ENCODE measurements around the gene AKR7A3. TPM values are rescaled to one million over a fixed set of nuclear protein-coding genes. Genes with fewer than 3 reads are reported as not detected.
A peak's percentile ranks its signal among the peaks of the same experiment; 100 is the strongest.
"Not testable (repeated sequence)": the region's sequence is repeated elsewhere in the genome, so short reads cannot be mapped to it uniquely, and the experiment has no call there.

Gene AKR7A3
- total RNA-seq, 4 donors from 2014 or later = 77.8 to 167 (median 102) TPM

DNA sequence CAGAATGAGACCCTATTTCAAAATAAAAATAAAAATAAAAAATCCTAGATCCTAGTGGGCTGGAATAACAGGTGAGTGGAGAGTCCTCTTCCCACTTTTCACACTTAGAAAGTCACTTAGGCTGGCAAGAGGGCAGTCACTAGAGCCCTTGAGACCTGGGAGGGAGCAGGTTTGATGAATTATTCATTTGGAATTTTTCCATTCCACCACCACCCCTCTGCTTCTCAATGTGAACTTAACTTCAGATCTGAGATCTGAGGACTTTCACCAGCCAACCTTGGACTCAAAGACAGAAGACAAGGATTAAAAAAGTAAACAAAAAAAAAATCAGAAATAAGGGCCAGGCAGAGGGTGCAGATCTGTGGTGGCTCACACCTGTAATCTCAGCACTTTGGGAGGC is 16.5 kb downstream of the AKR7A3 start:
- TF ChIP-seq EP300 (IDR thresholded peaks at IDR 0.05; ENCODE audit: low read depth) (no peak), POLR2A (IDR thresholded peaks at IDR 0.05) (no peak), POLR2AphosphoS5 (IDR thresholded peaks at IDR 0.05) (no peak)
- TF ChIP-seq, protein P1, sequence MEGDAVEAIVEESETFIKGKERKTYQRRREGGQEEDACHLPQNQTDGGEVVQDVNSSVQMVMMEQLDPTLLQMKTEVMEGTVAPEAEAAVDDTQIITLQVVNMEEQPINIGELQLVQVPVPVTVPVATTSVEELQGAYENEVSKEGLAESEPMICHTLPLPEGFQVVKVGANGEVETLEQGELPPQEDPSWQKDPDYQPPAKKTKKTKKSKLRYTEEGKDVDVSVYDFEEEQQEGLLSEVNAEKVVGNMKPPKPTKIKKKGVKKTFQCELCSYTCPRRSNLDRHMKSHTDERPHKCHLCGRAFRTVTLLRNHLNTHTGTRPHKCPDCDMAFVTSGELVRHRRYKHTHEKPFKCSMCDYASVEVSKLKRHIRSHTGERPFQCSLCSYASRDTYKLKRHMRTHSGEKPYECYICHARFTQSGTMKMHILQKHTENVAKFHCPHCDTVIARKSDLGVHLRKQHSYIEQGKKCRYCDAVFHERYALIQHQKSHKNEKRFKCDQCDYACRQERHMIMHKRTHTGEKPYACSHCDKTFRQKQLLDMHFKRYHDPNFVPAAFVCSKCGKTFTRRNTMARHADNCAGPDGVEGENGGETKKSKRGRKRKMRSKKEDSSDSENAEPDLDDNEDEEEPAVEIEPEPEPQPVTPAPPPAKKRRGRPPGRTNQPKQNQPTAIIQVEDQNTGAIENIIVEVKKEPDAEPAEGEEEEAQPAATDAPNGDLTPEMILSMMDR (IDR thresholded peaks at IDR 0.05) = no peak
- Histone ChIP-seq H3K9me3 (no peaks in the 10 kb centered on the region), H3K36me3 (no peaks in the 10 kb centered on the region), H3K27ac (no peak overlapping the region), H3K27me3 (peaks cover 6% of the 10 kb centered on the region), H3K4me1 (peaks cover 0 to 21% (median 10%) of the 10 kb centered on the region in 4 donors), H3K4me3 (no peak overlapping the region)
- DNase-seq = no peak
- in situ Hi-C loops (cut with MboI; ENCODE audit: low pct_ligation_motif_present in 1 of 4, low pct_unique_long_range_greater_than_20kb in 1 of 4, low sequenced_read_pairs in 3 of 4) (no loop called here), intact Hi-C loops (cut with DNase I; ENCODE audit: low total_unique reads) (no loop called here)

GRCh38 chr1:19270343-19270730 is 18.2 kb downstream of the AKR7A3 start:
- in situ Hi-C loops (cut with MboI; ENCODE audit: low pct_ligation_motif_present in 1 of 4, low pct_unique_long_range_greater_than_20kb in 1 of 4, low sequenced_read_pairs in 3 of 4); H3K9me3 ChIP-seq; intact Hi-C loops (cut with DNase I; ENCODE audit: low total_unique reads); H3K27me3 ChIP-seq; H3K36me3 ChIP-seq; H3K4me3 ChIP-seq: not testable (repeated sequence)
- H3K27ac ChIP-seq = peak overlapping the region; percentile 22 to 69 (median 64)
- peak; percentile 78 for DNase-seq
- WGBS, 2 donors (ENCODE audit: low coverage in 1 of 2) = 30 to 75% methylated on average over 2 to 4 of the region's 6 CpGs
- H3K4me1 ChIP-seq = peaks cover 0 to 21% (median 10%) of the 10 kb centered on the region in 4 donors

DNA sequence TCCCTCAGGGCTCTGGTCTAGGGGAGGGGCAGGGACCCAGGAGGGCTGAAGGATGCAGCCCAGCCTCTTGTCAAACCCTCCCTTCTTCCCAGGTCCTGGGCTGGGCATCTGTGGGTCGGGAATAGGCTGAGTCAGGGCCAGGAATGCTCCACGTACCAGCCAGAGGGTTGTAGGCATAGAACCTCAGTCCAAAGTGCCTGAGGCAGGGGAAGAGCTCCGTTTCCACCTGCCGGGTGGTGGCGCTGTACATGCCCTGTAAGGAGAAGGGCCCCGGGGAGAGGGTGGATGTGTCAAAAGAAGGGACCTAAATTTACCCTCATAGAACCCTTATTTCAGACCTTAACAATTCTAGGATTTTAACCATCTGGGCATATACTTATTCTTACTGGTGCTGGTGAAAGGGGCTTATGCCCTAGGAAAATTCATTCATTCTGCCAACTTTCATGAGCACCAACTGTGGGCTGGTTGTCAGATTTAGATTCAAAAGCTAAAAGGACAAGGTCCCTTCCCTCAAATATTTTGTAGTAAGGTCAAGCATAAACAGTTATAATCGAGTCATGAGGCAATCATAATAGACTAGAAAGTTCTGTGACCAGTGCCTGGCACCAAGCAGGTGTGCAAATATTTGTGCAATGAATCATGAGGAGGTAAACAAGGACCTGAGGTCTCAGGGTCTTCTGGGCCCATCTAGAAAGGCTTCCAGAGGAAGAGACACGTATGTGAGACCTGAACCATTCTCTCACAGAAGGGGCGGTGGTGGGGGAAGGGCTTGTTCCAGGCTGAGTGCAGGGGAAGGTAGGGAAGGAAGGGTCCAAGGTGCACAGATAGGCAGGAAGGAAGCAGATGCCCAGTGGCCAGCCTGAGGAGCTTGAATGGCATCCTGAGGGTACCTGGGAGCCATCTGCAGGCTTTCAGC is 18.9 kb downstream of the AKR7A3 start:
- intact Hi-C loops (cut with DNase I; ENCODE audit: low total_unique reads); in situ Hi-C loops (cut with MboI; ENCODE audit: low pct_ligation_motif_present in 1 of 4, low pct_unique_long_range_greater_than_20kb in 1 of 4, low sequenced_read_pairs in 3 of 4); H3K9me3 ChIP-seq; H3K4me3 ChIP-seq; DNase-seq; H3K36me3 ChIP-seq; H3K27me3 ChIP-seq: not testable (repeated sequence)
- peak overlapping the region; percentile 22 to 69 (median 64) for H3K27ac ChIP-seq
- 70 to 75% methylated on average over 2 to 9 of the region's 9 CpGs for WGBS, 2 donors (ENCODE audit: low coverage in 1 of 2)
- H3K4me1 ChIP-seq = peaks cover 0 to 21% (median 10%) of the 10 kb centered on the region in 4 donors

- TF ChIP-seq POLR2A (IDR thresholded peaks at IDR 0.05) (no peak), EP300 (IDR thresholded peaks at IDR 0.05; ENCODE audit: low read depth) (no peak)
- Histone ChIP-seq H3K36me3 (no peaks in the 10 kb centered on the region), H3K4me3 (no peak overlapping the region), H3K27ac (no peak overlapping the region), H3K27me3 (no peaks in the 10 kb centered on the region), H3K4me1 (peaks cover 0 to 12% (median 6%) of the 10 kb centered on the region in 4 donors), H3K9me3 (no peaks in the 10 kb centered on the region)
- intact Hi-C loops (cut with DNase I; ENCODE audit: low total_unique reads) = no loop called here
- DNase-seq = no peak
- in situ Hi-C loops (cut with MboI; ENCODE audit: low pct_ligation_motif_present in 1 of 4, low pct_unique_long_range_greater_than_20kb in 1 of 4, low sequenced_read_pairs in 3 of 4) = no loop called here
- 69 to 74% methylated on average over 3 to 11 of the region's 11 CpGs for WGBS, 2 donors (ENCODE audit: low coverage in 1 of 2)
Observed at GRCh38 chr1:19268445-19268844, 20.1 kb downstream of the AKR7A3 start.

- in situ Hi-C loops (cut with MboI; ENCODE audit: low pct_ligation_motif_present in 1 of 4, low pct_unique_long_range_greater_than_20kb in 1 of 4, low sequenced_read_pairs in 3 of 4) = no loop called here
- no peak for TF ChIP-seq EP300 (IDR thresholded peaks at IDR 0.05; ENCODE audit: low read depth)
- TF ChIP-seq POLR2A (IDR thresholded peaks at IDR 0.05) = no peak
- TF ChIP-seq, protein P1 (IDR thresholded peaks at IDR 0.05) = no peak
- no peak for TF ChIP-seq POLR2AphosphoS5 (IDR thresholded peaks at IDR 0.05)
Observed at GRCh38 chr1:19262744-19263143, 25.8 kb downstream of the AKR7A3 start.

More at GRCh38 chr1:19262744-19263143, 25.8 kb downstream of the AKR7A3 start:
- Histone ChIP-seq H3K36me3 (peaks cover 0 to 15% (median 6%) of the 10 kb centered on the region in 4 donors), H3K27ac (no peak overlapping the region), H3K27me3 (no peaks in the 10 kb centered on the region), H3K4me1 (no peaks in the 10 kb centered on the region), H3K4me3 (no peak overlapping the region), H3K9me3 (no peaks in the 10 kb centered on the region)
- DNase-seq = no peak
- WGBS, 2 donors (ENCODE audit: low coverage in 1 of 2) = 80 to 93% methylated on average over 1 to 5 of the region's 5 CpGs
- intact Hi-C loops (cut with DNase I; ENCODE audit: low total_unique reads) = no loop called here
